Measurements from ENCODE around the gene RCN1. TPM values are rescaled to one million over a fixed set of nuclear protein-coding genes. Genes with fewer than 3 reads are reported as not detected.

Gene RCN1
- total and polyA plus RNA-seq, 9 of the 15 experiments (the other 6 are each of a cell fraction or from before 2014, with no cell fraction given): 2.1 to 8.7 (median 7.2) TPM

- TF ChIP-seq MGA (IDR thresholded peaks at IDR 0.05) (no peak), ZFX (CRISPR knock-in tag; IDR thresholded peaks at IDR 0.05) (no peak), MAZ (CRISPR knock-in tag; conservative IDR thresholded peaks at IDR 0.05 in 1 of 2, IDR thresholded peaks at IDR 0.05 in 1 of 2) (no peak), ZZZ3 (IDR thresholded peaks at IDR 0.05) (no peak), NFIX (CRISPR knock-in tag; IDR thresholded peaks at IDR 0.05; ENCODE audit: low read depth) (no peak), HDAC3 (IDR thresholded peaks at IDR 0.05; ENCODE audit: borderline replicate concordance, partially characterized antibody) (no peak)
- TF ChIP-seq, protein P1, sequence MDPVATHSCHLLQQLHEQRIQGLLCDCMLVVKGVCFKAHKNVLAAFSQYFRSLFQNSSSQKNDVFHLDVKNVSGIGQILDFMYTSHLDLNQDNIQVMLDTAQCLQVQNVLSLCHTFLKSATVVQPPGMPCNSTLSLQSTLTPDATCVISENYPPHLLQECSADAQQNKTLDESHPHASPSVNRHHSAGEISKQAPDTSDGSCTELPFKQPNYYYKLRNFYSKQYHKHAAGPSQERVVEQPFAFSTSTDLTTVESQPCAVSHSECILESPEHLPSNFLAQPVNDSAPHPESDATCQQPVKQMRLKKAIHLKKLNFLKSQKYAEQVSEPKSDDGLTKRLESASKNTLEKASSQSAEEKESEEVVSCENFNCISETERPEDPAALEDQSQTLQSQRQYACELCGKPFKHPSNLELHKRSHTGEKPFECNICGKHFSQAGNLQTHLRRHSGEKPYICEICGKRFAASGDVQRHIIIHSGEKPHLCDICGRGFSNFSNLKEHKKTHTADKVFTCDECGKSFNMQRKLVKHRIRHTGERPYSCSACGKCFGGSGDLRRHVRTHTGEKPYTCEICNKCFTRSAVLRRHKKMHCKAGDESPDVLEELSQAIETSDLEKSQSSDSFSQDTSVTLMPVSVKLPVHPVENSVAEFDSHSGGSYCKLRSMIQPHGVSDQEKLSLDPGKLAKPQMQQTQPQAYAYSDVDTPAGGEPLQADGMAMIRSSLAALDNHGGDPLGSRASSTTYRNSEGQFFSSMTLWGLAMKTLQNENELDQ (CRISPR knock-in tag; IDR thresholded peaks at IDR 0.05; ENCODE audit: borderline replicate concordance): no peak
Observed at GRCh38 chr11:32094923-32095322, 4.0 kb downstream of the RCN1 start (continued).
